ENCODE data around the gene TP53TG5. TPM values are rescaled to one million over a fixed set of nuclear protein-coding genes. Genes with fewer than 3 reads are reported as not detected.
A peak's percentile ranks its signal among the peaks of the same experiment; 100 is the strongest.
"Not testable (repeated sequence)": the region's sequence is repeated elsewhere in the genome, so short reads cannot be mapped to it uniquely, and the experiment has no call there.

TP53TG5 gene
- total RNA-seq, 4 donors from 2014 or later = not detected

- TF ChIP-seq, protein P1, sequence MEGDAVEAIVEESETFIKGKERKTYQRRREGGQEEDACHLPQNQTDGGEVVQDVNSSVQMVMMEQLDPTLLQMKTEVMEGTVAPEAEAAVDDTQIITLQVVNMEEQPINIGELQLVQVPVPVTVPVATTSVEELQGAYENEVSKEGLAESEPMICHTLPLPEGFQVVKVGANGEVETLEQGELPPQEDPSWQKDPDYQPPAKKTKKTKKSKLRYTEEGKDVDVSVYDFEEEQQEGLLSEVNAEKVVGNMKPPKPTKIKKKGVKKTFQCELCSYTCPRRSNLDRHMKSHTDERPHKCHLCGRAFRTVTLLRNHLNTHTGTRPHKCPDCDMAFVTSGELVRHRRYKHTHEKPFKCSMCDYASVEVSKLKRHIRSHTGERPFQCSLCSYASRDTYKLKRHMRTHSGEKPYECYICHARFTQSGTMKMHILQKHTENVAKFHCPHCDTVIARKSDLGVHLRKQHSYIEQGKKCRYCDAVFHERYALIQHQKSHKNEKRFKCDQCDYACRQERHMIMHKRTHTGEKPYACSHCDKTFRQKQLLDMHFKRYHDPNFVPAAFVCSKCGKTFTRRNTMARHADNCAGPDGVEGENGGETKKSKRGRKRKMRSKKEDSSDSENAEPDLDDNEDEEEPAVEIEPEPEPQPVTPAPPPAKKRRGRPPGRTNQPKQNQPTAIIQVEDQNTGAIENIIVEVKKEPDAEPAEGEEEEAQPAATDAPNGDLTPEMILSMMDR (IDR thresholded peaks at IDR 0.05) = no peak
- TF ChIP-seq POLR2A (IDR thresholded peaks at IDR 0.05) (no peak), EP300 (IDR thresholded peaks at IDR 0.05) (no peak)
- Histone ChIP-seq H3K9me3 (no peaks in the 10 kb centered on the region), H3K4me3 (no peak overlapping the region), H3K4me1 (peaks cover 2 to 31% (median 16%) of the 10 kb centered on the region in 4 donors), H3K27me3 (no peaks in the 10 kb centered on the region), H3K36me3 (no peaks in the 10 kb centered on the region), H3K27ac (peak overlapping the region in 2 of 4 donors; percentile 35 to 52)
- DNase-seq (ENCODE audit: low spot score in 2 of 2) = no peak
- WGBS, 2 donors = 72 to 82% methylated on average over 1 of the region's 1 CpG
Observed at GRCh38 chr20:45353746-45354145, 24.4 kb downstream of the TP53TG5 start.

DNA sequence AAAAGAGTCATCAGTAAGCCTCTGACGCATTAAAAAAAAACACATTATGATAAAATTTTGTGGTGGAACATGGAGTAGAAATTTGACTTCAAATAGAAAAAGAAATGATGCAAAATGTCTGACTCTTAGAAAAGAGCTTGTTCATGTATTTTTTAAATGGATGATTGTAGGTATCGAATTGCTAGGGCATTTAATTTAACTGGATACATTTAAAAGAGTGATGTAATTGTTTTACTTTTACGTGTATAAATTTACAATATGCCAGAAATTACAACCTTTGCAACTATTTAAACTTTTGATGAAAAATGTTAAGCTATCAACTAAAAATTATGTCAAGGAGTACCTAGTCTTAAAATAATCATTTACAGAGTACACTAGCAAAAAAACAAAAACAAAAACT lies 25.4 kb downstream of the TP53TG5 start:
- Histone ChIP-seq H3K4me1 (peaks cover 0 to 26% (median 8%) of the 10 kb centered on the region in 4 donors), H3K27ac (peak overlapping the region in 1 of 4 donors; percentile 35), H3K27me3 (no peaks in the 10 kb centered on the region), H3K9me3 (no peaks in the 10 kb centered on the region), H3K4me3 (no peak overlapping the region), H3K36me3 (no peaks in the 10 kb centered on the region)
- WGBS, 2 donors = 85 to 89% methylated on average over 3 of the region's 3 CpGs
- no peak for DNase-seq (ENCODE audit: low spot score in 2 of 2)
- TF ChIP-seq POLR2A (IDR thresholded peaks at IDR 0.05) = no peak

DNA sequence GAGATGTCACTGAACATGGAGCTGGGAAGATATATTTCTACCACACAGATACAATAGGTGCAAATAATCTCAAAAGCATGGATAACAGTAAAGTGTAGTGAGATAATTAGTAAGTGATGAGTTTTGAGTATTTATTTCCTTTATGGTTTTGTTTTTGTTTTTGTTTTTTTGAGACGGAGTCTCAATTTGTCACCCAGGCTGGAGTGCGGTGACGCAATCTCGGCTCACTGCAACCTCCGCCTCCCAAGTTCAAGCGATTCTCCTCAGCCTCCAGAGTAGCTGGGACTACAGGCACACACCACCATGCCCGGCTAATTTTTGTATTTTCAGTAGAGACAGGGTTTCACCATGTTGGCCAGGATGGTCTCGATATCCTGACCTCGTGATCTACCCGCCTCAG lies 27.3 kb downstream of the TP53TG5 start:
- not testable (repeated sequence) for H3K4me3 ChIP-seq; DNase-seq (ENCODE audit: low spot score in 2 of 2); H3K9me3 ChIP-seq; H3K27ac ChIP-seq; H3K36me3 ChIP-seq; H3K27me3 ChIP-seq
- 94 to 95% methylated on average over 10 of the region's 10 CpGs for WGBS, 2 donors
- peaks cover 0 to 35% (median 12%) of the 10 kb centered on the region in 4 donors for H3K4me1 ChIP-seq

DNA sequence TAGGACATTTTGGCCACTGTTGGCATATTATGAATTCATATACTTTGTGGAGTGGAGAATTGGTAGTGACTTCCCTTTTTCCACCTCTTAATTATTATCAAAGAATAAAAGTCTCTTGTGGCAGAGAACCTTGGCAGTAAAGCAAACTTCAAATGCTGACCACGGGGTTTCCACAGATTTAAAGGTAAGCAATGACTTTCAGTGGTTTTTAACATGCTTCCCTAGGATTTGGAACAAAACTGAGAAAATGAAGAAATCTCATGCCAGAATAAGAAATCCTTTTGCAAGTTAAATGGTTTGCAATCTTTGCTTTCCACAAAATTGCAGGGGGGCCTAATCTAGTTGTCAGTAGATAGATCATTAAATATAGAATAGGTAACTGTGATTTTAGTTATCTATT lies 27.9 kb downstream of the TP53TG5 start:
- Histone ChIP-seq H3K4me3 (no peak overlapping the region), H3K36me3 (no peaks in the 10 kb centered on the region), H3K27ac (peak overlapping the region in 1 of 4 donors; percentile 96), H3K4me1 (peaks cover 0 to 37% (median 18%) of the 10 kb centered on the region in 4 donors), H3K27me3 (no peaks in the 10 kb centered on the region), H3K9me3 (no peaks in the 10 kb centered on the region)
- TF ChIP-seq EP300 (IDR thresholded peaks at IDR 0.05) = no peak
- TF ChIP-seq, protein P1 (IDR thresholded peaks at IDR 0.05) = no peak
- no peak for TF ChIP-seq POLR2A (IDR thresholded peaks at IDR 0.05)
- WGBS, 2 donors = 50 to 71% methylated on average over 1 of the region's 1 CpG
- DNase-seq (ENCODE audit: low spot score in 2 of 2) = no peak

DNA sequence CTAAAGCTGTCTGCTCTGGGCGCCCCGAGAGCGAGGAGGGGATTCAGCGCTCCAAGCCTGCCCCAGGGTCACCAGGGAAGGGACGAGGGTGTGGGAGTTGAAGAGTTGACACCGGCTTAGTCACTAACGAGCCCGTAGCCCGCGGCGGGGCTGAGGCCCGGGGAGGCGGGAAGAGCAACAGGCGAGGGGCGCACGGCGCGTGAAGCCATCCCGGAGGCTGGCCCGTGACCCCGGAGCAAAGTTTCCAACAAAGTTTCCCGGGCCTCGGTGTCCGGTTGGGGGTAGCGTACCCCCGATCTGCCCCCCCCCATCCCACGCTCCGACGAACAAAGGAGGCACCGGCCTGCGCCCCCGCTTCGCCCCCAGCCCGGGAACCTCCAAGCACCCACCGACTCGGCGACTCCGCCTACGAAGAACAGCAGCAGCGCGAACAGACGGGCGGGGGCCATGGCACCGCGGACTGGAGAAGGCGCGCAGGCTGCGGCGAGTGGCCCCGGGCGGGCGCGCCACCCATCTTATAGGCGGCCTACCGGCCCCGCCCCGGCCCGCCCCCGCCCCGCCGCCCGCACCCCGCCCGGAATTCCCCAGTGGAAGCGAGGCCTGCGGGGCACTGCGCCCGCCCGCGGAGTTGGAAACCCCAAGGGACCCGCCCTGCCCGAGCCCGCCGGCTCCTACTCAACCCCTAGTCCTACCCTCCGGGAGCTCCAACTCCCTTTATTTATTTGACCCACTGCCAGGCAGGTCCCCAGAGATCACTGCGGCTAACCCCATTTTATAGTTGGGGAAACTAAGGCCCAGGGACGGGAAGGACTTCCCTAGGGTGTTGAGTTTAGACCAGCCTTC lies 30.0 kb downstream of the TP53TG5 start, which contains the start of gene SDC4:
SDC4 (minus strand) TSS at position 489 of the 843 bp plus-strand sequence; CDS start at position 449, 40 bp downstream.
- WGBS, 2 donors = 1 to 3% methylated on average over 20 to 47 of the region's 77 CpGs
- no peaks in the 10 kb centered on the region for H3K36me3 ChIP-seq

More for the DNA sequence above, 30.0 kb downstream of the TP53TG5 start, which contains the start of gene SDC4:
- peak within 1 kb of the TSS; percentile 58 to 79 (median 70) for H3K4me3 ChIP-seq
- peak within 1 kb of the TSS; percentile 90 to 98 (median 94) for H3K27ac ChIP-seq
- TF ChIP-seq POLR2A (IDR thresholded peaks at IDR 0.05) (peak; percentile 86 to 92), EP300 (IDR thresholded peaks at IDR 0.05) (peak in 1 of 2 donors; percentile 98)
- TF ChIP-seq, protein P1 (IDR thresholded peaks at IDR 0.05) = no peak
- H3K9me3 ChIP-seq = no peaks in the 10 kb centered on the region
- peaks cover 0 to 54% (median 37%) of the 10 kb centered on the region in 4 donors for H3K4me1 ChIP-seq
- no peaks in the 10 kb centered on the region for H3K27me3 ChIP-seq
- DNase-seq (ENCODE audit: low spot score in 2 of 2) = peak in 1 of 2 donors; percentile 52

All from tibial nerve (tissue), 4 donors.